ENCODE measurements around the gene TSPAN7.

The TSPAN7 gene

GRCh38 chrX:38636949-38637819, 75.8 kb downstream of the TSPAN7 start:
- in situ Hi-C loops (cut with MboI; ENCODE audit: low pct_unique_long_range_greater_than_20kb, low sequenced_read_pairs): no loop called here
- no peak for DNase-seq

DNA sequence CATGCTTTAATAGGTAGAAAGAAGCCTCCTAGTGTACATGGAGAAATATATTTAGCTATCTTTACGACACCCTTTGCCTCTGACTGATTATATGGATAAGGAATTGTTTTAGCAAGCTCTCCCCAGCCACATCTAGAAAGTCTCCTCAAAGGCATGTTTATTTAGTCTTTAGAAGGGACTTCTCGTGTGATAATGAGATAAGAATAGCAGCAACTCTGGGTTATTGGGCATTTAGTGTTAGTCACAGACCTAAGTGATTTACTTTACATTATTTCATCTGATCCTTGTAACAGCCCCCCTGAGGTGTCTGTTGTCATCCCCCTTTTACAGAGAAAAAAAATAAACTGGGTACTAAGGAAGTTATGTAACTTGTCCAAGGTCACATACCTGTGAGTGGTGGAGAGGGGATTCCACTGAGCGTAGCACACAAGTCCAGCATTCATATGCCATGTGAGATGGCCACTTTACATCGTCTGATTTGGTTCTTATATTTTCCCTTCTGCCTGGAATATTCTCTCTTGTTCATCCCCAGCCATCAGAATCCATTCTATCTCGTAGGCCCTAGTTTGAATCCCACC, 77.7 kb downstream of the TSPAN7 start:
- DNase-seq: no peak
- in situ Hi-C loops (cut with MboI; ENCODE audit: low pct_unique_long_range_greater_than_20kb, low sequenced_read_pairs): no loop called here

DNA sequence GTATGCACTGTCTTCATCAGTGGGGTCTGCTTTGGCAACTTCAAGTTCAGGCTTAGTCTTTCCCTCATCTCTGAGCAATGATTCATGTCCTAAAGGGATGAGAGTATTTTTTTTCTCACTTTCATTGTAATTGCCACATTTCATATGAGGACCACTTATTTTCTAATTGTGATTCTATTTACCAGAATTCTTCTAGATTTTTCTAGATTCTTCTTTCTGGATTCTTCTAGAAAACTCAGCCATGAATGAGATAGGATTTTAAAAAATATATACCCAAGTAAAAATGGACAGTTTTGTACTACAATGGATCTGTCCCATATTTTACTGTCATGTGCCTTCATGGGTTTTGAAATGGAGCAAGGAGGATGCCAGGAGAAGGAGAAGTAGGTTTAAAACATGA, 78.4 kb downstream of the TSPAN7 start:
- no peak for DNase-seq
- in situ Hi-C loops (cut with MboI; ENCODE audit: low pct_unique_long_range_greater_than_20kb, low sequenced_read_pairs): no loop called here

DNA sequence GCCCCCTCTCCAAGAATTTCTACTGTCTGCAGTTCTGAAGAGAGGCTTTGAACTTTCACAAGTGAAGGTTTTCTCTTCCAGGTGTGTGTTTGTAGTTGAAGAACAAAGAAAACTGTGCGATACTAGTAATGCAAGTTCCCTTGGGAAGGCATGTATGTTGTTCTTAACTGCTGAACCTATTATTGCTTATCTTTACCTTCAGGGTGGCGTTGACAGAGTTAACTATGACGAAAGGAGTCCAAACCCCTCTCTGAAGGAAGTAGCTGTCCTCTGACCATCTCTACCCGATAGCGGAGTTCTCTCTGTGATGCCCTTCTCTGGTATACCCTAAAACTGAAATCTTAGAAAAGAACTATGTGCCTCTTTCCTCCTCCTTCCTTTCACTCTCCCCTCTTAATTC, 79.9 kb downstream of the TSPAN7 start:
- DNase-seq: no peak
- in situ Hi-C loops (cut with MboI; ENCODE audit: low pct_unique_long_range_greater_than_20kb, low sequenced_read_pairs): no loop called here

GRCh38 chrX:38643903-38644302, 82.6 kb downstream of the TSPAN7 start:
- DNase-seq: no peak
- in situ Hi-C loops (cut with MboI; ENCODE audit: low pct_unique_long_range_greater_than_20kb, low sequenced_read_pairs): no loop called here

DNA sequence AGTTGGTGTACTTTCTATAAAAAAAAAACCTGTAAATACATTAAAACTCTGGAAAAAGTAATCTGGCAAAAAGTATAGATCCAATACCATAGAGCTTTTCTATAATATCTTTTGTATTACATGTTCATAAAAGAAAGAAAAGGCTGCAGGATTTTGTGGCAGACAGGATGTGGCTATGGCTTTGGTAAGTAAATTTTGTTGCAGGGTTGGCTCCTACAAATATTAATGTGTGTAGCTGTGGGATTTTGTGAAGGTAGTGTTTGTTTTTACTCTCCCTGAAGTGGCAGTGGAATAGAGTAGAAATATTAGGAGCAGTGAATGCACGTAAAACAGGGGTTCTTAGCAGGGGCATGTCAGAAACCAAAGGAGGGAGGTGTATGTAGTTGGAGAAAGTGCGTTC, 84.8 kb downstream of the TSPAN7 start:
- DNase-seq: no peak
- in situ Hi-C loops (cut with MboI; ENCODE audit: low pct_unique_long_range_greater_than_20kb, low sequenced_read_pairs): no loop called here

GRCh38 chrX:38649221-38649620, 87.9 kb downstream of the TSPAN7 start:
- DNase-seq: no peak
- in situ Hi-C loops (cut with MboI; ENCODE audit: low pct_unique_long_range_greater_than_20kb, low sequenced_read_pairs): no loop called here

GRCh38 chrX:38649674-38650647, 88.6 kb downstream of the TSPAN7 start:
- no peak for DNase-seq
- in situ Hi-C loops (cut with MboI; ENCODE audit: low pct_unique_long_range_greater_than_20kb, low sequenced_read_pairs): no loop called here

GRCh38 chrX:38651625-38652601, 90.6 kb downstream of the TSPAN7 start:
- in situ Hi-C loops (cut with MboI; ENCODE audit: low pct_unique_long_range_greater_than_20kb, low sequenced_read_pairs): no loop called here
- DNase-seq: no peak

- DNase-seq: peak; percentile 34
- in situ Hi-C loops (cut with MboI; ENCODE audit: low pct_unique_long_range_greater_than_20kb, low sequenced_read_pairs): no loop called here
These were observed 91.6 kb downstream of the TSPAN7 start for GRCh38 chrX:38652934-38653442.

GRCh38 chrX:38654302-38654701, 93.0 kb downstream of the TSPAN7 start:
- DNase-seq: peak; percentile 25
- in situ Hi-C loops (cut with MboI; ENCODE audit: low pct_unique_long_range_greater_than_20kb, low sequenced_read_pairs): no loop called here

- in situ Hi-C loops (cut with MboI; ENCODE audit: low pct_unique_long_range_greater_than_20kb, low sequenced_read_pairs): no loop called here
- no peak for DNase-seq
These were observed 95.1 kb downstream of the TSPAN7 start for GRCh38 chrX:38656350-38656915.

- in situ Hi-C loops (cut with MboI; ENCODE audit: low pct_unique_long_range_greater_than_20kb, low sequenced_read_pairs): no loop called here
- DNase-seq: no peak
These were observed 96.2 kb downstream of the TSPAN7 start for GRCh38 chrX:38657562-38657961.

- in situ Hi-C loops (cut with MboI; ENCODE audit: low pct_unique_long_range_greater_than_20kb, low sequenced_read_pairs): no loop called here
- no peak for DNase-seq
These were observed 99.2 kb downstream of the TSPAN7 start for GRCh38 chrX:38660395-38661102.

GRCh38 chrX:38661103-38661441, 99.7 kb downstream of the TSPAN7 start:
- DNase-seq: no peak
- in situ Hi-C loops (cut with MboI; ENCODE audit: low pct_unique_long_range_greater_than_20kb, low sequenced_read_pairs): no loop called here

DNA sequence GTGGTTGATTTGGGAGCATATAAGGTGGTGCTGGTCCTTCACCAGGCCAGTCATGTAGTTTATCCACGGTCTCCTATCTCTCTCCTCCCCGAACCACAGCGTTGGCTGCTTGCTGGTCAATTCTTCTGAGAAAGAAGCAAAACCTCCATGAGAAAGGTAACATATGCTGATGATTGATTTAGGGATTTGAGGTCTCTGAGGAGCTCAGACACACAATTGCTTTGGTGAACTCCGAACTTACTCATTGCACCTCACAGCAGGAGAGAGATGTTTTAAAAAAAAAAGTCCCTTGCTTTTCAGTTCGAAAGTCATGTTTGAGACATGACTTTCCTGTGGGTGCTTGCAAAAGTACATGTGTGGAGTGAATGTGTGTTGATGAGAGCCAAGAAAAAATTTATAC, 100.2 kb downstream of the TSPAN7 start:
- no peak for DNase-seq
- in situ Hi-C loops (cut with MboI; ENCODE audit: low pct_unique_long_range_greater_than_20kb, low sequenced_read_pairs): no loop called here

GRCh38 chrX:38662640-38663039, 101.3 kb downstream of the TSPAN7 start:
- in situ Hi-C loops (cut with MboI; ENCODE audit: low pct_unique_long_range_greater_than_20kb, low sequenced_read_pairs): no loop called here
- DNase-seq: no peak

DNA sequence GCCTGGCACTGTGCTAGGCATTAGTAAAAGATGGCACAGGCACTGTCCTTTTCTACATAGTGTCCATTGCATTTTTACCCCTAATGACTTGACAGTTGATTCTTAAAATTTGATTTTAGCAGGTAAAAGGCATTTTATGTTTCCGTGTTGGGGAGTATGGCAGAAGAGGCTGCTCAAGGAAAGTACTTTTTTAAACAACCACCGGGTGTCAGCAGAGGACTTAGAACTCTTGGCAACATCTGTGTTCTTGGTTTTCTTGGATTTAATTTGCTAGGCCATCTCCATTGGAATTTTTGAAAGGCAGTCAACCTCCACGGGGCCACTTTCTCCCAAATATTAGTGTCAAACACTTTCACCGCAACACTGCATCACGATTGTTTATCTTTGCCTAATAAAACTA, 102.9 kb downstream of the TSPAN7 start:
- peak; percentile 50 for DNase-seq
- in situ Hi-C loops (cut with MboI; ENCODE audit: low pct_unique_long_range_greater_than_20kb, low sequenced_read_pairs): no loop called here

Data from KBM-7 (cell line).